Cardiac muscle cell (in vitro differentiated cells and primary cell): ENCODE measurements around the gene RLF. TPM values are rescaled to one million over a fixed set of nuclear protein-coding genes. Genes with fewer than 3 reads are reported as not detected.
"Not testable (repeated sequence)": the region's sequence is repeated elsewhere in the genome, so short reads cannot be mapped to it uniquely, and the experiment has no call there.

Source experiments
- DNase-seq, 2 donors: peaks; one replicate each; pipeline versions ENCODE4 v3.0.0 to v3.0.0-alpha.2; 2010 to 2017; ENCODE audit warnings: low read depth in 1 of 2, low spot score in 1 of 2
- H3K27ac ChIP-seq: fragments of 200-600 bp; sonication (generic); 2 replicates; pipeline ENCODE4 v1.5.1; 2016
- H3K27me3 ChIP-seq: fragments of 200-600 bp; sonication (generic); 2 replicates; pipeline ENCODE4 v1.6.0; 2016; ENCODE audit warnings: control low read depth
- H3K36me3 ChIP-seq: fragments of 200-600 bp; sonication (generic); 2 replicates; pipeline ENCODE4 v1.5.1; 2016; ENCODE audit warnings: control low read depth
- H3K4me1 ChIP-seq: fragments of 200-600 bp; sonication (generic); 2 replicates; pipeline ENCODE4 v1.8.1; 2017; ENCODE audit warnings: low read depth, mild to moderate bottlenecking, mixed run types
- H3K4me3 ChIP-seq: fragments of 200-600 bp; sonication (generic); 2 replicates; pipeline ENCODE4 v1.5.1; 2016; ENCODE audit warnings: mild to moderate bottlenecking
- H3K9me3 ChIP-seq: fragments of 200-600 bp; sonication (generic); 2 replicates; pipeline ENCODE4 v1.5.1; 2017; ENCODE audit warnings: low read depth, mild to moderate bottlenecking, control low read depth
- polyA plus RNA-seq: library from polyadenylated mRNA; unstranded; fragments of >200 nt; fragmentation: Nextera tagmentation; extraction: Ambion mirVana; gene quantifications from 2 replicates; pipeline ENCODE4 v1.2.1, GENCODE V29; 2016
- total RNA-seq: library from RNA; depleted of rRNA; stranded (reverse); fragments of >200 nt; gene quantifications from 2 replicates; pipeline ENCODE4 v1.2.3, GENCODE V29; 2016
- TF ChIP-seq, protein P1 (sequence below): IDR thresholded peaks from 2 replicates; pipeline ENCODE4 v1.5.1; 2012; ENCODE audit warnings: low read depth, mild to moderate bottlenecking, low read length

The RLF gene
- total and polyA plus RNA-seq, 2 experiments from 2014 or later = 6.7 to 27.5 TPM

DNA sequence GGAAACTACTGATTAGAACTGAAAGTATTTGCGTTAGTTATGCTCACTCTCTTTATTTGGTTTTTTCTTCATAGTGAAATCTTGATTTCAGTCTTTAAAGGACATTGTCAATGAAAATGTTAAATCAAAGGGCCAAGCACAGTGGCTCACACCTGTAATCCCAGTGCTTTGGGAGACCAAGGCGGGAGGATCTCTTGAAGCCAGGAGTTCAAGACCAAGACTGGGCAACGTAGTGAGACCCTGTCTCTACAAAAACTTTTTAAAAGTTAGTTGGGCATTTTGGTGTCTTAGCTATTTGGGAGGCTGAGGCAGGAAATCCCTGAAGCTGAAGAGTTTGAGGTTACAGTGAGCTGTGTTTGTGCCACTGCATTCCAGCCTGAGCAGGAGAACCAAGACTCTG is 13.6 kb downstream of the RLF start:
- H3K27me3 ChIP-seq = no peaks in the 10 kb centered on the region
- TF ChIP-seq, protein P1, sequence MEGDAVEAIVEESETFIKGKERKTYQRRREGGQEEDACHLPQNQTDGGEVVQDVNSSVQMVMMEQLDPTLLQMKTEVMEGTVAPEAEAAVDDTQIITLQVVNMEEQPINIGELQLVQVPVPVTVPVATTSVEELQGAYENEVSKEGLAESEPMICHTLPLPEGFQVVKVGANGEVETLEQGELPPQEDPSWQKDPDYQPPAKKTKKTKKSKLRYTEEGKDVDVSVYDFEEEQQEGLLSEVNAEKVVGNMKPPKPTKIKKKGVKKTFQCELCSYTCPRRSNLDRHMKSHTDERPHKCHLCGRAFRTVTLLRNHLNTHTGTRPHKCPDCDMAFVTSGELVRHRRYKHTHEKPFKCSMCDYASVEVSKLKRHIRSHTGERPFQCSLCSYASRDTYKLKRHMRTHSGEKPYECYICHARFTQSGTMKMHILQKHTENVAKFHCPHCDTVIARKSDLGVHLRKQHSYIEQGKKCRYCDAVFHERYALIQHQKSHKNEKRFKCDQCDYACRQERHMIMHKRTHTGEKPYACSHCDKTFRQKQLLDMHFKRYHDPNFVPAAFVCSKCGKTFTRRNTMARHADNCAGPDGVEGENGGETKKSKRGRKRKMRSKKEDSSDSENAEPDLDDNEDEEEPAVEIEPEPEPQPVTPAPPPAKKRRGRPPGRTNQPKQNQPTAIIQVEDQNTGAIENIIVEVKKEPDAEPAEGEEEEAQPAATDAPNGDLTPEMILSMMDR = no peak
- DNase-seq = no peak
- no peaks in the 10 kb centered on the region for H3K36me3 ChIP-seq
- H3K9me3 ChIP-seq = no peaks in the 10 kb centered on the region
- H3K4me1 ChIP-seq = no peaks in the 10 kb centered on the region
- no peak overlapping the region for H3K4me3 ChIP-seq
- no peak overlapping the region for H3K27ac ChIP-seq

DNA sequence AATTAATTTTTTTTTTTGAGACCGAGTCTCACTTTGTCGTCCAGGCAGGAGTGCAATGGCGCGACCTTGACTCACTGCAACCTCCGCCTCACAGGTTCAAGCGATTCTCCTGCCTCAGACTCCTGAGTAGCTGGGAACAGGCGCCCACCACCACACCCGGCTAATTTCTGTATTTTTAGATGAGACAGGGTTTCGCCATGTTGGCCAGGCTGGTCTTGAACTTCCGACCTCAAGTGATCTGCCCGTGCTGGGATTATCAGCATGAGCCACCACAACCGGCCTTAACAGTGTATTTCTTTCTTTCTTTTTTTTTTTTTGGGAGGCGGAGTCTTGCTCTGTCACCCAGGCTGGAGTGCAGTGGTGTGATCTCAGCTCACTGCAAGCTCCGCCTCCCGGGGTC is 15.8 kb downstream of the RLF start:
- H3K27me3 ChIP-seq, H3K36me3 ChIP-seq, H3K4me3 ChIP-seq, H3K27ac ChIP-seq, H3K9me3 ChIP-seq, DNase-seq, H3K4me1 ChIP-seq: not testable (repeated sequence)

DNA sequence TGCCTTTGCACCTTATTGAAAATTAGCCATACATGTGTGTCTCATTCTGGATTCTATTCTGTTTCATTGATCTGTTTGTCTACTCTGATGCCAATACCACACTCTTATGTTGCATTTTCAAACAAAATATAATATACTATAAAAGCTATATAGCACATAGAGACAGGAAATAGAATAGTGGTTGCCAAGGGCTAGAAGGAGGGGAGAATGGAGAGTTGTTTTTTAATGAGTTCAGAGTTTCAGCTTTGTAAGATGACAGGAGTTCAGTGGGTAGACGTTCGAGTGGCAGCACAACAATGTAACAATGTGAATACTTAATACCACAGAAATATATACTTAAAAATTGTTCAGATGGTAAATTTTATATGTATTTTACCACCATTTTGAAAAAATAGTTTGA is 17.0 kb downstream of the RLF start:
- peaks cover 6% of the 10 kb centered on the region for H3K4me1 ChIP-seq
- no peak for DNase-seq
- H3K36me3 ChIP-seq = no peaks in the 10 kb centered on the region
- no peak overlapping the region for H3K4me3 ChIP-seq
- peak overlapping the region; percentile 14 for H3K27ac ChIP-seq
- H3K27me3 ChIP-seq = no peaks in the 10 kb centered on the region
- H3K9me3 ChIP-seq = no peaks in the 10 kb centered on the region
- TF ChIP-seq, protein P1 = no peak

DNA sequence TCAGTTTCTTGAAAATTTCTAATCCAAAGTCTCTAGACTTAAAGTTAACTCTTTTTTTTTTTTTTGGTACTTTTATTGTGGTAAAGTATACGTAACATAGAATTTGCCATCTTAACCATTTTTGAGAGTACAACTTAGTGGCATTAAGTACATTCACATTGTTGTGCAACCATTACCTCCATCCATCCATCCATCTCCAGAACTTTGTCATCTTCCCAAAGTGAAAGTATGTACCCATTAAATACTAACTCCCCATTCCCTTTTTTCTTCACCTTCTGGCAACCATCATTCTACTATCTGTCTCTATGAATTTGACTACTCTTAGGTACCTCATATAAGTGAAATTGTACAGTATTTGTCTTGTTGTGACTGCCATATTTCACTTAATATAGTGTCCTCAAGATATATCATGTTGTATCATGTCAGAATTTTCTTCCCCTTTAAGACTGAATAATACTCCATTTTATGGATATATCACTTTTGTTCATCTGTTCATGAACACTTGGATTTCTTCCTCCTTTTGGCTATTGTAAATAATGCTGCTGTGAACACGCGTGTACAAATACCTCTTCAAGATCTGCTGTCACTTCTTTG is 18.4 kb downstream of the RLF start:
- Histone ChIP-seq H3K4me3 (no peak overlapping the region), H3K27ac (no peak overlapping the region), H3K36me3 (no peaks in the 10 kb centered on the region), H3K4me1 (peaks cover 11% of the 10 kb centered on the region), H3K27me3 (no peaks in the 10 kb centered on the region), H3K9me3 (no peaks in the 10 kb centered on the region)
- DNase-seq = no peak
- TF ChIP-seq, protein P1 = no peak

DNA sequence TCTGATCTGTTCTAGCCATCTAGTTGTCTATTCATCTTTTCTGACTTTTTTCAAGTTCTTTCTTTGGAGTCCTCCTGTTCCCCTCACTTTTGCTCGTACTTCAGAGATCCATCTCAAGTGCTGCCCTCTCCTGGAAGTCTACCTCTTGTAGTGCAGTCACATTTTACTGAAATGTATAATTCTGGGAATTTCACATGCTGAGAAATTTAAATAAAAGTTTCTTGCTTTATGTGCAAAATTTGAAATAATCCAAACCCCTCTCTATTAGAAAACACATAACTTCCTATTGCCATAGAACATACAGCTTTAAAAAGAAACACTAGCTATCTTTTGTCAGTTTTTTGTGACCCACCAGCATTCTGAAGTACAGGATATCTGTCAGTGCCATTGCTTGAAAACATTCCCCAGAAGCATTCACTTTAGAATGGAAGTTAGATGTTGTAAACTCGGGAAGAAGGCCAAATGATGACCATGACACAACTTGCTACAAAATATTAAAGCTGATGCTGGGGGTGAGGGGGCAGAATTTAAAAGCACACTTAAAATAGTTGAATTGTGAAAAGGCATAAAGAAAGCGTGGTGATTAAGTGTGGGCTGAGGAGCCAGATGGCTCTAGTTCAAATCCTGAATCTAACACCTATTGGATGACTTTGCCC is 22.0 kb downstream of the RLF start:
- Histone ChIP-seq H3K36me3 (no peaks in the 10 kb centered on the region), H3K27me3 (no peaks in the 10 kb centered on the region), H3K4me1 (peaks cover 18% of the 10 kb centered on the region), H3K27ac (no peak overlapping the region), H3K4me3 (no peak overlapping the region), H3K9me3 (no peaks in the 10 kb centered on the region)
- TF ChIP-seq, protein P1 = peak; percentile 56
- DNase-seq = peak; percentile 38 to 57

DNA sequence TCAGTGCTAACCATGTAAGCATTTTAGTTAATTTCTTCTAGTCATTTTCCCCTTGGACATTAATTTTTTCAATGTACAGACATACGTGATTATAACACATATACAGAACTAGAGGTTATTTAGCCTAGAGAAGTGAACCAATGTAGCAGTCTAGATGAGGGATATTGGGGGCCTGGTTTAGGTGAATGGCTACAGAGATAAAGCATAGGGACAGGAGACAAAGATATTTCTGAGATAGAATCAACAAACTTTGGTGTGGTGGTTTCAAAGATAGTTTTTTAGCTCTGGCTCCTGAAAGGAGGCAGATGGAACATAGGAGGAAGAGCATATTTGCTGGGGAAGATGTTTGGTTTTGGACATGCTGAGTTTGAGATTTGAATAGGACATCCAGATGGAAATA is 23.0 kb downstream of the RLF start:
- Histone ChIP-seq H3K27ac (no peak overlapping the region), H3K27me3 (no peaks in the 10 kb centered on the region), H3K9me3 (no peaks in the 10 kb centered on the region), H3K4me3 (no peak overlapping the region), H3K4me1 (peaks cover 18% of the 10 kb centered on the region), H3K36me3 (no peaks in the 10 kb centered on the region)
- no peak for DNase-seq
- TF ChIP-seq, protein P1 = no peak
